CD14-positive monocyte (primary cell): ENCODE results near the gene MYO7B. TPM values are rescaled to one million over a fixed set of nuclear protein-coding genes. Genes with fewer than 3 reads are reported as not detected.
"Not testable (repeated sequence)": the region's sequence is repeated elsewhere in the genome, so short reads cannot be mapped to it uniquely, and the experiment has no call there.

ENCODE experiments used
- DNase-seq, 3 donors: peaks; one replicate each; pipeline ENCODE4 v3.0.0-alpha.2; 2011 to 2022
- H2AFZ ChIP-seq: 2 replicates; pipeline ENCODE4 v1.6.0; 2012; ENCODE audit warnings: mild to moderate bottlenecking, low read depth, low read length, inconsistent platforms; ENCODE audit not compliant: insufficient read depth, poor library complexity, severe bottlenecking
- H3K27ac ChIP-seq, 2 donors: 1 replicate in 1 of 2; 2 replicates in 1 of 2; pipeline ENCODE4 v1.5.1; 2012 to 2013; ENCODE audit warnings: low read length in 2 of 2, control low read depth in 1 of 2, inconsistent platforms in 1 of 2, low read depth in 1 of 2, mild to moderate bottlenecking in 1 of 2
- H3K27me3 ChIP-seq, 2 donors: one replicate each; pipeline versions ENCODE4 v1.6.0 to v1.6.1; 2011 to 2013; ENCODE audit warnings: low read length in 2 of 2; ENCODE audit not compliant: control insufficient read depth in 2 of 2, insufficient read depth in 2 of 2
- H3K36me3 ChIP-seq, 2 donors: replicated peaks in 1 of 2; 1 replicate in 1 of 2; 2 replicates in 1 of 2; pipeline versions ENCODE4 v1.5.1 to v1.6.1; 2012 to 2013; ENCODE audit warnings: low read length in 2 of 2, control low read depth in 1 of 2, inconsistent platforms in 1 of 2, mild to moderate bottlenecking in 1 of 2; ENCODE audit not compliant: insufficient read depth in 2 of 2, control insufficient read depth in 1 of 2
- H3K4me1 ChIP-seq, 2 donors: 1 replicate in 1 of 2; 2 replicates in 1 of 2; pipeline versions ENCODE4 v1.5.1 to v1.6.1; 2012 to 2013; ENCODE audit warnings: low read length in 2 of 2, control low read depth in 1 of 2, inconsistent platforms in 1 of 2, mild to moderate bottlenecking in 1 of 2, moderate library complexity in 1 of 2; ENCODE audit not compliant: insufficient read depth in 2 of 2, control insufficient read depth in 1 of 2
- H3K4me2 ChIP-seq: replicated peaks from 2 replicates; pipeline ENCODE3; 2012; ENCODE audit warnings: low read length, moderate library complexity, mild to moderate bottlenecking; ENCODE audit not compliant: poor library complexity, severe bottlenecking; ENCODE audit errors: extremely low read depth
- H3K4me3 ChIP-seq, 3 experiments: fragments of 200-600 bp in 1 of 3; sonication (generic) in 1 of 3; replicated peaks in 1 of 3; 1 replicate in 2 of 3; 2 replicates in 1 of 3; pipeline ENCODE4 v1.5.1; 2011 to 2013; ENCODE audit warnings: low read length in 3 of 3, mild to moderate bottlenecking in 3 of 3, control low read depth in 2 of 3, low read depth in 2 of 3, inconsistent platforms in 1 of 3, moderate library complexity in 1 of 3
- H3K79me2 ChIP-seq: 2 replicates; pipeline ENCODE4 v1.6.0; 2012; ENCODE audit warnings: mild to moderate bottlenecking, control low read depth, inconsistent platforms, low read length, moderate library complexity; ENCODE audit not compliant: insufficient read depth
- H3K9ac ChIP-seq: 2 replicates; pipeline ENCODE4 v1.6.0; 2017; ENCODE audit warnings: low read length, mild to moderate bottlenecking; ENCODE audit not compliant: insufficient read depth, poor library complexity, severe bottlenecking
- H3K9me3 ChIP-seq, 2 donors: replicated peaks in 1 of 2; 1 replicate in 1 of 2; 2 replicates in 1 of 2; pipeline versions ENCODE4 v1.5.1 to v1.6.1; 2012 to 2013; ENCODE audit warnings: low read length in 2 of 2, control low read depth in 1 of 2; ENCODE audit not compliant: control insufficient read depth in 1 of 2, insufficient read depth in 1 of 2
- H4K20me1 ChIP-seq: 2 replicates; pipeline ENCODE4 v1.6.0; 2012; ENCODE audit warnings: mild to moderate bottlenecking, low read length, control low read depth, moderate library complexity; ENCODE audit not compliant: insufficient read depth
- H3K27ac Mint-ChIP-seq, 7 donors: one replicate each; pipeline ENCODE4 v1.8.0; 2020; ENCODE audit warnings: mild to moderate bottlenecking in 7 of 7, mixed read lengths in 7 of 7, moderate library complexity in 6 of 7, inconsistent platforms in 2 of 7
- H3K27me3 Mint-ChIP-seq, 3 donors: one replicate each; pipeline ENCODE4 v1.8.0; 2021 to 2022; ENCODE audit warnings: low read depth in 3 of 3, mild to moderate bottlenecking in 3 of 3, mixed read lengths in 3 of 3, moderate library complexity in 3 of 3, inconsistent platforms in 1 of 3
- H3K36me3 Mint-ChIP-seq, 2 donors: one replicate each; pipeline ENCODE4 v1.8.0; 2020; ENCODE audit warnings: mixed read lengths in 2 of 2, inconsistent platforms in 1 of 2, mild to moderate bottlenecking in 1 of 2
- H3K4me1 Mint-ChIP-seq: one replicate; pipeline ENCODE4 v1.8.0; 2020; ENCODE audit warnings: mild to moderate bottlenecking, mixed read lengths
- H3K4me3 Mint-ChIP-seq, 2 donors: one replicate each; pipeline ENCODE4 v1.8.0; 2020; ENCODE audit warnings: mild to moderate bottlenecking in 2 of 2, mixed read lengths in 2 of 2, moderate library complexity in 1 of 2
- H3K9me3 Mint-ChIP-seq, 7 donors: one replicate each; pipeline ENCODE4 v1.8.0; 2020 to 2022; ENCODE audit warnings: mixed read lengths in 7 of 7, mild to moderate bottlenecking in 6 of 7, moderate library complexity in 6 of 7, inconsistent platforms in 2 of 7
- WGBS: methylation state at CpG from one replicate; pipeline ENCODE4 v1.1.5; 2013; ENCODE audit warnings: missing lambda C conversion rate; ENCODE audit not compliant: insufficient coverage; 5-methylcytosine and 5-hydroxymethylcytosine counted together
- intact Hi-C, 2 donors: fragments of 100-400 bp; cut with micrococcal nuclease; formaldehyde crosslinking; loops; one replicate each; pipeline versions ENCODE4 v1.15.0 to v1.15.1; 2023
- polyA plus RNA-seq, 3 donors: library from polyadenylated mRNA; depleted of rRNA in 1 of 3; unstranded in 2 of 3; stranded (reverse) in 1 of 3; fragments of 300-500 nt in 2 of 3; fragments of >200 nt in 1 of 3; fragmentation: Illumina TruSeq in 2 of 3; gene quantifications; 1 replicate in 2 of 3; 2 replicates in 1 of 3; pipeline ENCODE4 v1.2.3, GENCODE V29; 2012 to 2021
- TF ChIP-seq, protein P1 (sequence below): fragments of 200-600 bp; IDR thresholded peaks from one replicate; pipeline ENCODE4 v1.8.0; 2022; ENCODE audit warnings: antibody characterized with exemption, mild to moderate bottlenecking

Gene MYO7B
- polyA plus RNA-seq, 3 donors = 7.3 to 9.8 (median 9.0) TPM

- Mint-ChIP-seq H3K4me1 (peaks cover 17% of the 10 kb centered on the region), H3K27ac (peak overlapping the region; percentile 96 to 100 (median 98)), H3K4me3 (peak overlapping the region; percentile 86 to 95), H3K36me3 (peaks cover 11% of the 10 kb centered on the region in 2 donors), H3K27me3 (peaks cover 0 to 3% (median under 1%) of the 10 kb centered on the region in 3 donors), H3K9me3 (peaks cover 0 to 6% (median 6%) of the 10 kb centered on the region in 7 donors)
- peak overlapping the region; percentile 90 to 95 (median 90) for H3K4me3 ChIP-seq
- H3K27ac ChIP-seq = peak overlapping the region; percentile 91 to 96
- TF ChIP-seq, protein P1, sequence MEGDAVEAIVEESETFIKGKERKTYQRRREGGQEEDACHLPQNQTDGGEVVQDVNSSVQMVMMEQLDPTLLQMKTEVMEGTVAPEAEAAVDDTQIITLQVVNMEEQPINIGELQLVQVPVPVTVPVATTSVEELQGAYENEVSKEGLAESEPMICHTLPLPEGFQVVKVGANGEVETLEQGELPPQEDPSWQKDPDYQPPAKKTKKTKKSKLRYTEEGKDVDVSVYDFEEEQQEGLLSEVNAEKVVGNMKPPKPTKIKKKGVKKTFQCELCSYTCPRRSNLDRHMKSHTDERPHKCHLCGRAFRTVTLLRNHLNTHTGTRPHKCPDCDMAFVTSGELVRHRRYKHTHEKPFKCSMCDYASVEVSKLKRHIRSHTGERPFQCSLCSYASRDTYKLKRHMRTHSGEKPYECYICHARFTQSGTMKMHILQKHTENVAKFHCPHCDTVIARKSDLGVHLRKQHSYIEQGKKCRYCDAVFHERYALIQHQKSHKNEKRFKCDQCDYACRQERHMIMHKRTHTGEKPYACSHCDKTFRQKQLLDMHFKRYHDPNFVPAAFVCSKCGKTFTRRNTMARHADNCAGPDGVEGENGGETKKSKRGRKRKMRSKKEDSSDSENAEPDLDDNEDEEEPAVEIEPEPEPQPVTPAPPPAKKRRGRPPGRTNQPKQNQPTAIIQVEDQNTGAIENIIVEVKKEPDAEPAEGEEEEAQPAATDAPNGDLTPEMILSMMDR = no peak
- peak overlapping the region; percentile 84 for H3K4me2 ChIP-seq
- peak overlapping the region; percentile 97 for H3K9ac ChIP-seq
- H3K9me3 ChIP-seq = no peaks in the 10 kb centered on the region
- H3K4me1 ChIP-seq = peaks cover 18 to 23% of the 10 kb centered on the region in 2 donors
- H2AFZ ChIP-seq = peak overlapping the region; percentile 85
- peak in 1 of 3 donors; percentile 71 for DNase-seq
- no peaks in the 10 kb centered on the region for H3K27me3 ChIP-seq
- 33% methylated on average over 3 of the region's 13 CpGs for whole genome bisulfite sequencing
- H4K20me1 ChIP-seq = no peaks in the 10 kb centered on the region
- intact Hi-C loops = loop anchor here (10.0 kb wide), 2 partner anchors 102 to 178 kb away; partner anchors contain the start of gene SFT2D3 (in 2 of the 2)
- peaks cover 41% of the 10 kb centered on the region for H3K79me2 ChIP-seq
- peaks cover 14 to 17% of the 10 kb centered on the region in 2 donors for H3K36me3 ChIP-seq
These were observed 8.3 kb upstream of the MYO7B start for GRCh38 chr2:127527001-127527804.

GRCh38 chr2:127528487-127528886 lies 7.0 kb upstream of the MYO7B start:
- Histone ChIP-seq H4K20me1 (no peaks in the 10 kb centered on the region), H3K4me2 (no peak overlapping the region), H3K9ac (no peak overlapping the region), H3K27me3 (no peaks in the 10 kb centered on the region), H3K27ac (no peak overlapping the region), H3K79me2 (peaks cover 29% of the 10 kb centered on the region), H2AFZ (no peak overlapping the region), H3K4me1 (peaks cover 18 to 23% of the 10 kb centered on the region in 2 donors), H3K9me3 (no peaks in the 10 kb centered on the region), H3K36me3 (peaks cover 3 to 4% of the 10 kb centered on the region in 2 donors), H3K4me3 (no peak overlapping the region)
- no peak for DNase-seq
- intact Hi-C loops = loop anchor here (10.0 kb wide), 2 partner anchors 104 to 176 kb away; partner anchors contain the start of gene SFT2D3 (in 2 of the 2)
- H3K36me3 Mint-ChIP-seq = peaks cover 3 to 4% of the 10 kb centered on the region in 2 donors
- H3K4me3 Mint-ChIP-seq = no peak overlapping the region
- TF ChIP-seq, protein P1 = no peak
- H3K27ac Mint-ChIP-seq = no peak overlapping the region
- peaks cover 0 to 6% (median 2%) of the 10 kb centered on the region in 3 donors for H3K27me3 Mint-ChIP-seq
- 100% methylated on average over 2 of the region's 4 CpGs for WGBS
- H3K4me1 Mint-ChIP-seq = peaks cover 20% of the 10 kb centered on the region
- peaks cover 0 to 8% (median 6%) of the 10 kb centered on the region in 7 donors for H3K9me3 Mint-ChIP-seq

GRCh38 chr2:127529416-127529815 lies 6.1 kb upstream of the MYO7B start:
- peaks cover 19% of the 10 kb centered on the region for H3K79me2 ChIP-seq
- intact Hi-C loops = loop anchor here (10.0 kb wide), 2 partner anchors 105 to 175 kb away; partner anchors contain the start of gene SFT2D3 (in 2 of the 2)
- no CpG with 5 or more reads among the region's 2 CpGs for WGBS
- peaks cover 16% of the 10 kb centered on the region for H3K4me1 Mint-ChIP-seq
- H3K9me3 Mint-ChIP-seq, H3K9ac ChIP-seq, H3K4me3 Mint-ChIP-seq, H3K9me3 ChIP-seq, H3K36me3 Mint-ChIP-seq, H3K4me3 ChIP-seq, H4K20me1 ChIP-seq, DNase-seq, H2AFZ ChIP-seq, H3K27me3 ChIP-seq, H3K36me3 ChIP-seq, H3K27ac Mint-ChIP-seq, H3K27ac ChIP-seq, H3K4me2 ChIP-seq, H3K27me3 Mint-ChIP-seq: not testable (repeated sequence)
- peaks cover 17 to 21% of the 10 kb centered on the region in 2 donors for H3K4me1 ChIP-seq
